HCT116 (cell line): ENCODE measurements around the gene DOCK2.

Experiments
- ATF3 ChIP-seq: IDR thresholded peaks from 2 replicates; pipeline ENCODE4 v1.6.1; 2012
- CEBPB ChIP-seq: IDR thresholded peaks from 2 replicates; pipeline ENCODE4 v1.6.1; 2012; ENCODE audit warnings: low read depth
- CTCF ChIP-seq, 3 experiments: fragments of 200-600 bp in 1 of 3; sonication (generic) in 1 of 3; IDR thresholded peaks in 2 of 3; conservative IDR thresholded peaks in 1 of 3; 2 replicates each; pipeline ENCODE4 v1.5.1; 2012 to 2017; ENCODE audit warnings: low read depth in 2 of 3, low read length in 2 of 3, antibody characterized with exemption in 1 of 3, borderline replicate concordance in 1 of 3, control low read depth in 1 of 3, mild to moderate bottlenecking in 1 of 3, mixed read lengths in 1 of 3, mixed run types in 1 of 3, moderate library complexity in 1 of 3; ENCODE audit not compliant: insufficient read depth in 1 of 3
- EGR1 ChIP-seq: IDR thresholded peaks from 2 replicates; pipeline ENCODE4 v1.6.1; 2012; ENCODE audit warnings: low read depth
- EZH2 ChIP-seq: fragments of 200-600 bp; sonication (generic); IDR thresholded peaks from 2 replicates; pipeline ENCODE4 v1.6.1; 2017; ENCODE audit warnings: antibody characterized with exemption, mixed run types
- EZH2phosphoT487 ChIP-seq: fragments of 200-600 bp; IDR thresholded peaks from 2 replicates; pipeline ENCODE4 v1.6.1; 2018; ENCODE audit warnings: antibody characterized with exemption, borderline replicate concordance
- MAX ChIP-seq: IDR thresholded peaks from 2 replicates; pipeline ENCODE4 v1.6.1; 2012
- POLR2A ChIP-seq: IDR thresholded peaks from 2 replicates; pipeline ENCODE4 v1.7.0; 2011; ENCODE audit warnings: borderline replicate concordance; ENCODE audit not compliant: insufficient read depth, insufficient read length; ENCODE audit errors: extremely low read depth
- POLR2AphosphoS5 ChIP-seq: IDR thresholded peaks from 2 replicates; pipeline ENCODE4 v1.6.1; 2011; ENCODE audit warnings: mild to moderate bottlenecking, low read depth, low read length, moderate library complexity
- RAD21 ChIP-seq: IDR thresholded peaks from 2 replicates; pipeline ENCODE4 v1.6.1; 2012; ENCODE audit warnings: low read depth, mild to moderate bottlenecking
- SP1 ChIP-seq: IDR thresholded peaks from 2 replicates; pipeline ENCODE4 v1.6.1; 2012; ENCODE audit warnings: low read depth
- YY1 ChIP-seq: IDR thresholded peaks from 2 replicates; pipeline ENCODE4 v1.6.1; 2011; ENCODE audit warnings: low read length, low read depth, moderate library complexity, mild to moderate bottlenecking; ENCODE audit not compliant: insufficient replicate concordance; ENCODE audit errors: extremely low read depth
- TF ChIP-seq, protein P1 (sequence below): IDR thresholded peaks from 2 replicates; pipeline ENCODE4 v1.6.1; 2012; ENCODE audit warnings: low read depth

DNA sequence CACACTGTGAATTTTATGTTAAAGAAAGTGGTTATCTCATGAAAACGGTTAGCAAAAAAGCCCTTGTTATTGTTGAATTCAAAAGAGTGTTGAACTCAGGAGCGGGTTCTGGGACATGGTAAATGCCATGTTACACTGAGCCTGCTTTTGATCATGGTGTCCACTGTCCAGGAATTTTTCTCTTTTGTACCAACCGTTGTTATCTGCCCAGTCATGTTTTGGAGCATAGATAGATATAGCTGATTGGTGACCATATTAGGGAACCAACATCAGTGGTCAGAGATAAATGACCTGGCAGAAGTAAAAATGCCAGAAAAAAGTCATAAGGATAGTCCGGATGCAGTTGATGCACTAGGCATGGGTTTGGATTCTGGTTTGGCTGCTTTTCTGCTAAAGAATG is 29.3 kb downstream of the DOCK2 start:
- TF ChIP-seq CTCF (IDR thresholded peaks at IDR 0.05 in 2 of 3, conservative IDR thresholded peaks at IDR 0.05 in 1 of 3; ENCODE audit: borderline replicate concordance in 1 of 3, insufficient read depth in 1 of 3, low read depth in 2 of 3, low read length in 2 of 3) (no peak), POLR2A (no peak), CEBPB (no peak), RAD21 (no peak), YY1 (no peak), ATF3 (no peak), POLR2AphosphoS5 (no peak), MAX (no peak), EZH2phosphoT487 (no peak), SP1 (no peak), EGR1 (no peak), EZH2 (no peak)
- TF ChIP-seq, protein P1, sequence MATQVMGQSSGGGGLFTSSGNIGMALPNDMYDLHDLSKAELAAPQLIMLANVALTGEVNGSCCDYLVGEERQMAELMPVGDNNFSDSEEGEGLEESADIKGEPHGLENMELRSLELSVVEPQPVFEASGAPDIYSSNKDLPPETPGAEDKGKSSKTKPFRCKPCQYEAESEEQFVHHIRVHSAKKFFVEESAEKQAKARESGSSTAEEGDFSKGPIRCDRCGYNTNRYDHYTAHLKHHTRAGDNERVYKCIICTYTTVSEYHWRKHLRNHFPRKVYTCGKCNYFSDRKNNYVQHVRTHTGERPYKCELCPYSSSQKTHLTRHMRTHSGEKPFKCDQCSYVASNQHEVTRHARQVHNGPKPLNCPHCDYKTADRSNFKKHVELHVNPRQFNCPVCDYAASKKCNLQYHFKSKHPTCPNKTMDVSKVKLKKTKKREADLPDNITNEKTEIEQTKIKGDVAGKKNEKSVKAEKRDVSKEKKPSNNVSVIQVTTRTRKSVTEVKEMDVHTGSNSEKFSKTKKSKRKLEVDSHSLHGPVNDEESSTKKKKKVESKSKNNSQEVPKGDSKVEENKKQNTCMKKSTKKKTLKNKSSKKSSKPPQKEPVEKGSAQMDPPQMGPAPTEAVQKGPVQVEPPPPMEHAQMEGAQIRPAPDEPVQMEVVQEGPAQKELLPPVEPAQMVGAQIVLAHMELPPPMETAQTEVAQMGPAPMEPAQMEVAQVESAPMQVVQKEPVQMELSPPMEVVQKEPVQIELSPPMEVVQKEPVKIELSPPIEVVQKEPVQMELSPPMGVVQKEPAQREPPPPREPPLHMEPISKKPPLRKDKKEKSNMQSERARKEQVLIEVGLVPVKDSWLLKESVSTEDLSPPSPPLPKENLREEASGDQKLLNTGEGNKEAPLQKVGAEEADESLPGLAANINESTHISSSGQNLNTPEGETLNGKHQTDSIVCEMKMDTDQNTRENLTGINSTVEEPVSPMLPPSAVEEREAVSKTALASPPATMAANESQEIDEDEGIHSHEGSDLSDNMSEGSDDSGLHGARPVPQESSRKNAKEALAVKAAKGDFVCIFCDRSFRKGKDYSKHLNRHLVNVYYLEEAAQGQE = no peak
